NCI-H524 treated with DMSO at 0.1 percent for 48 hours (cell line): Measurements from ENCODE around the gene AGBL5.

ENCODE experiments used
- DNase-seq: peaks from one replicate; lab custom pipeline; 2025; lab: John Stamatoyannopoulos, UW

AGBL5 gene

GRCh38 chr2:27078267-27079194 lies 27.1 kb downstream of the AGBL5 start, which contains the start of gene EMILIN1:
EMILIN1 (plus strand) TSS chr2:27078615; CDS start chr2:27079066, 451 bp downstream.
- no peak for DNase-seq

GRCh38 chr2:27079233-27080139 lies 28.0 kb downstream of the AGBL5 start:
- DNase-seq = no peak

GRCh38 chr2:27080140-27080469 lies 28.6 kb downstream of the AGBL5 start:
- no peak for DNase-seq

GRCh38 chr2:27080603-27080936 lies 29.1 kb downstream of the AGBL5 start:
- DNase-seq = no peak

GRCh38 chr2:27081984-27082772 lies 30.7 kb downstream of the AGBL5 start:
- no peak for DNase-seq

- DNase-seq = no peak
These were observed 31.4 kb downstream of the AGBL5 start for GRCh38 chr2:27082773-27083409.

DNA sequence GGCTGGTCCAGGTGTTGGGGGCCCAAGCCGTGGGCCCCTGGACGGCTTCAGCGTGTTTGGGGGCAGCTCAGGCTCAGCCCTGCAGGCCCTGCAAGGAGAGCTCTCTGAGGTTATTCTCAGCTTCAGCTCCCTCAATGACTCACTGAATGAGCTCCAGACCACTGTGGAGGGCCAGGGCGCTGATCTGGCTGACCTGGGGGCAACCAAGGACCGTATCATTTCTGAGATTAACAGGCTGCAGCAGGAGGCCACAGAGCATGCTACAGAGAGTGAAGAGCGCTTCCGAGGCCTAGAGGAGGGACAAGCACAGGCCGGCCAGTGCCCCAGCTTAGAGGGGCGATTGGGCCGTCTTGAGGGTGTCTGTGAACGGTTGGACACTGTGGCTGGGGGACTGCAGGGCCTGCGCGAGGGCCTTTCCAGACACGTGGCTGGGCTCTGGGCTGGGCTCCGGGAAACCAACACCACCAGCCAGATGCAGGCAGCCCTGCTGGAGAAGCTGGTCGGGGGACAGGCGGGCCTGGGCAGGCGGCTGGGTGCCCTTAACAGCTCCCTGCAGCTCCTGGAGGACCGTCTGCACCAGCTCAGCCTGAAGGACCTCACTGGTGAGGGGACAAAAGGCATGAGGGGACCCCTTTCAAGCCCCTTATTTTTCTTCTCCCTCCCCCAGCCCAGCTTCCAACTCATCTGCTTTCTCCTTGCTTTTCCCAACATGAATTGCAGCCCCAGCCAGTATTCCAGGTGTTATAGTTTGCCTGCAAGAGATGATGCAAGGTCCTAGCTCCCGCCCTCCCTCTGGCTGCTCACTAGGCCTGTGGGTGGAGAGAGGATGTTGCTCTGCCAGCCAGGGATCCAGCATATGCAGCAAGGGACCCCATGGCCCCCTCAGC lies 32.2 kb downstream of the AGBL5 start:
- no peak for DNase-seq

- no peak for DNase-seq
These were observed 33.0 kb downstream of the AGBL5 start for GRCh38 chr2:27084297-27085061.

GRCh38 chr2:27085062-27085672 lies 33.7 kb downstream of the AGBL5 start:
- no peak for DNase-seq

DNA sequence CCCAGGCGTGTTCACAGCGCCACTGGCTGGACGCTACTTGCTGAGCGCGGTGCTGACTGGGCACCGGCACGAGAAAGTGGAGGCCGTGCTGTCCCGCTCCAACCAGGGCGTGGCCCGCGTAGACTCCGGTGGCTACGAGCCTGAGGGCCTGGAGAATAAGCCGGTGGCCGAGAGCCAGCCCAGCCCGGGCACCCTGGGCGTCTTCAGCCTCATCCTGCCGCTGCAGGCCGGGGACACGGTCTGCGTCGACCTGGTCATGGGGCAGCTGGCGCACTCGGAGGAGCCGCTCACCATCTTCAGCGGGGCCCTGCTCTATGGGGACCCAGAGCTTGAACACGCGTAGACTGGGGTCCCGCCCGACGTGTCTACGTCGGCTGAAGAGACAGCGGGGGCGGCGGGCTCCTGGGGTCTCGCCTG lies 34.2 kb downstream of the AGBL5 start:
- no peak for DNase-seq

- DNase-seq = no peak
These were observed 34.7 kb downstream of the AGBL5 start for GRCh38 chr2:27086090-27086723.

DNA sequence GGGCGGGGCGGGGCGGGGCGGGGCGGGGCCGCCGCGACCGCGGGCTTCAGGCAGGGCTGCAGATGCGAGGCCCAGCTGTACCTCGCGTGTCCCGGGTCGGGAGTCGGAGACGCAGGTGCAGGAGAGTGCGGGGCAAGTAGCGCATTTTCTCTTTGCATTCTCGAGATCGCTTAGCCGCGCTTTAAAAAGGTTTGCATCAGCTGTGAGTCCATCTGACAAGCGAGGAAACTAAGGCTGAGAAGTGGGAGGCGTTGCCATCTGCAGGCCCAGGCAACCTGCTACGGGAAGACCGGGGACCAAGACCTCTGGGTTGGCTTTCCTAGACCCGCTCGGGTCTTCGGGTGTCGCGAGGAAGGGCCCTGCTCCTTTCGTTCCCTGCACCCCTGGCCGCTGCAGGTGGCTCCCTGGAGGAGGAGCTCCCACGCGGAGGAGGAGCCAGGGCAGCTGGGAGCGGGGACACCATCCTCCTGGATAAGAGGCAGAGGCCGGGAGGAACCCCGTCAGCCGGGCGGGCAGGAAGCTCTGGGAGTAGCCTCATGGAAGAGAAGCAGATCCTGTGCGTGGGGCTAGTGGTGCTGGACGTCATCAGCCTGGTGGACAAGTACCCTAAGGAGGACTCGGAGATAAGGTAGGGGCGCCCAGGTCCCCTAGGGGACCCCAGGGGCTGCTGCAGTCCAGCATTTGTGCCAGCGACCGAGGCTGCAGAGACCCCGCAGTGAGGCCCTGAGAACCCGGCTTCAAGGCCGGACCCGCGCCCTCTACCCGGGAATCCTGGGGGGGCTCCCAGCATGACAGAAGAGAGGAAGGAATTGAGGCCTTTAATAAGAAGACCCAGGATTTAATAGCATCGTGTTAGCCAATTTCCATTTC lies 35.5 kb downstream of the AGBL5 start, which contains the start of gene KHK:
Gene KHK, plus strand, starts transcription at position 49 of the 870 bp plus-strand sequence. Its CDS starts 488 bp downstream, at position 537.
- DNase-seq = peak; percentile 45

DNA sequence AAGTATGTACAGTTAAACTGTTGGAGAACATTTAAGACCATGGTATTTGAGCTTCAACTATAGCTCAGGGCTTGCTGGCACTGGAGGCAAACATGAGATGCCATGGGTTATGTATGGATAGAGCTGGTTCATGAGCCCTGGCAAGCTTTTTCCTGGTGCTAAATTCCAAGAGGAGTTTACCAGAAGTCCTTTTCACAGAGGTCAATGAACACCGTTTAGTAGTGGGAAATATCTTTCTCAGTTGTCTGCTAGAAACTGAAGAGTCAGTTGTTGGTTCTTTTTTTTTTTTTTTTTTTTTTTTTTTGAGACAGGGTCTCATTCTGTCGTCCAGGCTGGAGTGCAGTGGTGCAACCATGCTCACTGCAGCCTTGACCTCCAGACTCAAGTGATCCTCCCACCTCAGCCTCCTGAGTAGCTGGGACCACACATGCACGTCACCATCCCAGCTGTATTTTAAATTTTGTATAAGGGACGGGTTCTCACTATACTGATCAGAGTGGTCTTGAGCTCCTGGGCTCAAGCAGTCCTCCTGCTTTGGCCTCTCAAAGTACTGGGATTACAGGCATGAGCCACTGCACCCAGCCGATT lies 36.4 kb downstream of the AGBL5 start:
- DNase-seq = no peak

- no peak for DNase-seq
These were observed 37.2 kb downstream of the AGBL5 start for GRCh38 chr2:27088634-27089033.

DNA sequence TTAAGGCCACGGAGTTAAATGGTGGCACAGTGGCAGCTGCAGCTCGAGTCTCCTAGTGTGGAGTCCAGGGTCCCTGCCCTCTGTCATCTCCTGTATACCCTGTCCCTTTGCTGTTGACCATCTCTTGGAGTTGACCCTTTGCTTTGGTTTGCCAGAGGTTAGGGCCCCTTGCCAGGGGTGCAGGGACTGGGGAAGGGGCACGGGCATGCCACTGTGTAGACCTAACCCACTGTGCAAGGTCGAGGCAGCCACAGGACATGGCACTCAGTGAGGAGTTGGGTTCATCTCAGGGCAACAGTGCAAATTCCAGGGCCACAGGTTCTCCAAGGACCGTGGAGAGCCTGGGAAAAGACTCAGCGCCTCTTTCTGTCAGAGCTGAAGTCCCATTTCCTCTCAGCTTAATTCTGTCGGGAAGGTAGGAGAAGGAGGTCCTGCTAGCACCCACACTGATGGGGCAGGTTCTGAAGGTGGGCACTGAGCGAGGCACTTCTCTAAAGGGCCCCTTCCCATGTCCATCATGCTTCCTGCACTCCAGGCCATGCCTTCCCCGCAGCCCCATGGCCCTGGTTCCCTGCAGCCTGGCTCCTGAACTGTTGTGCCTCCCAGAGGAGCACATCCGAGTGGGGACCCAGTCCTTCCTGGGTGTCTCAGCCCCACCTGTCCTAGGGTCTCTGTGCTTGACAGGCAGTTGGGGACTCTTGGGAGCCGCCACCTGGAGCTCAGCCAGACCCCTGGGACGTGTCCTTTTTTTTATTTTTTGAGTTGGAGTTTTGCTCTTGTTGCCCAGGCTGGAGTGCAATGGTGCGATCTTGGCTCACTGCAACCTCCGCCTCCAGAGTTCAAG lies 37.9 kb downstream of the AGBL5 start:
- no peak for DNase-seq
